IPS-18a (cell line): ENCODE data around the gene C6orf62.
A peak's percentile ranks its signal among the peaks of the same experiment; 100 is the strongest.
"Not testable (repeated sequence)": the region's sequence is repeated elsewhere in the genome, so short reads cannot be mapped to it uniquely, and the experiment has no call there.

Experiments used
- H3K27ac ChIP-seq: one replicate; pipeline ENCODE4 v1.5.1; 2013; ENCODE audit warnings: low read length
- H3K27me3 ChIP-seq: one replicate; pipeline ENCODE4 v1.6.1; 2013; ENCODE audit warnings: mild to moderate bottlenecking, low read length; ENCODE audit not compliant: control insufficient read depth, insufficient read depth
- H3K36me3 ChIP-seq: one replicate; pipeline ENCODE4 v1.6.1; 2013; ENCODE audit warnings: low read depth, low read length; ENCODE audit not compliant: control insufficient read depth
- H3K4me1 ChIP-seq: one replicate; pipeline ENCODE4 v1.6.1; 2013; ENCODE audit warnings: low read depth, low read length; ENCODE audit not compliant: control insufficient read depth
- H3K4me3 ChIP-seq: one replicate; pipeline ENCODE4 v1.5.1; 2013; ENCODE audit warnings: low read length
- H3K9ac ChIP-seq: one replicate; pipeline ENCODE4 v1.6.1; 2013; ENCODE audit warnings: mild to moderate bottlenecking, low read length, moderate library complexity
- H3K9me3 ChIP-seq: one replicate; pipeline ENCODE4 v1.6.1; 2013; ENCODE audit warnings: low read depth, low read length; ENCODE audit not compliant: control insufficient read depth

C6orf62 gene

DNA sequence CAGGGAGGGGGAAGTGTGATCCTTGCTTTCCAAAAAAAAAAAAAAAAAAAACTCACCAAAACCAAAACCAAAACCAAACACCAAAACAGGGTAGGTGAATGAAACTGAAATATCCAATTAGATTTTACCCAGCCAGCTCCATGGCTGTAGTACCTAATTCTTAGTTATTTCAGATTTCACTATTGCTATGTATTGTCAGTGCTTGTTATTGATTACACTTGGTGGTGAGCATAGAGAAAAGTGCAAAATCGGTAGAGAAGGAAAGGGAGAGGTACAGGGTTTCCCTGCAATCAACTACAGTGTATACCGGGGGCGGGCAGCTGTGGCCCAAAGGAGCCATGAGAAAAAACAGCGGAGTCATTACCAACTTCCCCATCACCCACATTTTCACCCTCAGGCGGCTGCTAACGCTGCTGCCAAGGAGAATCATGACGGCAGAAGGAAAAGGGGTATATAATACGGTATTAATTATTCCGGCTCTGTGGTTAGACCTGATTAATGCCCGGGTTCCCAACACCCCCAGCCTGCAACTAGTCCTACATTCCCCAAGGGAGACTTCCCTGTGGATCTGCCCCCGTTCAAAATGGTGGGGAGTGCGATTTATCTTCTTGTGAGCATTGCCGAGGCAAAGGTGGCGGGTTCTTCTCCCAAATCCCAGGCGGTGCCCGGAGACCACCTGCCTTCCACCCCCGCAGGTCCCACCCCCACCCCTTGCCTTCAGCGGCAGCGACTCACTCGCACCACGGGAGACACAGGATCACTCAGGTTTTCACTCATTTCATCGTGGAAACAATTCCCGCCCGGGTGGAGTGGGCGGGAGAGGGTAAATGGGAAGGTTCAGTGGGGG is at the start of gene C6orf62:
TSS of gene C6orf62 (minus strand) at position 30 of the 847 bp plus-strand sequence. CDS start 486 bp downstream, outside the sequence.
- Histone ChIP-seq H3K36me3 (peaks cover 33% of the 10 kb centered on the region), H3K4me3 (peak within 1 kb of the TSS; percentile 98), H3K9ac (peak within 1 kb of the TSS; percentile 99), H3K27ac (peak within 1 kb of the TSS; percentile 87), H3K9me3 (no peaks in the 10 kb centered on the region), H3K4me1 (peaks cover 15% of the 10 kb centered on the region), H3K27me3 (no peaks in the 10 kb centered on the region)

DNA sequence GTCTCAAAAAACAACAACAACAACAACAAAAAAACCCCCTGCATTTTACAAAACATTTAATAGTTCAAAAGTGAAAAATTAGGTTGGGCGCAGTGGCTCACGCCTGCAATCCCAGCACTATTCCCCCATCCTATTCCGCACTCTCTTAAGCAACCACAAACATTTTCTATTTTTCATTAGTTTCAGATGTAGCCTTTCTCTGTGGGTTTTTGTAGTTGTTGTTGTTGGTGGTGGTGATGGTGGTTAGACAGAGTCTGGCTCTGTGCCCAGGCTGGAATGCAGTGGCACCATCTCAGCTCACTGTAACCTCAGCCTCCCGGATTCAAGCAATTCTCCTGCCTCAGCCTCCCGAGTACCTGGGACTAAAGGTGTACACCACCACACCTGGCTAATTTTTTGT is 49.4 kb upstream of the C6orf62 start:
- H3K9ac ChIP-seq, result no peak overlapping the region
- H3K27ac ChIP-seq, result no peak overlapping the region
- H3K9me3 ChIP-seq, result no peaks in the 10 kb centered on the region
- no peaks in the 10 kb centered on the region for H3K4me1 ChIP-seq
- no peaks in the 10 kb centered on the region for H3K36me3 ChIP-seq
- no peak overlapping the region for H3K4me3 ChIP-seq
- no peaks in the 10 kb centered on the region for H3K27me3 ChIP-seq

DNA sequence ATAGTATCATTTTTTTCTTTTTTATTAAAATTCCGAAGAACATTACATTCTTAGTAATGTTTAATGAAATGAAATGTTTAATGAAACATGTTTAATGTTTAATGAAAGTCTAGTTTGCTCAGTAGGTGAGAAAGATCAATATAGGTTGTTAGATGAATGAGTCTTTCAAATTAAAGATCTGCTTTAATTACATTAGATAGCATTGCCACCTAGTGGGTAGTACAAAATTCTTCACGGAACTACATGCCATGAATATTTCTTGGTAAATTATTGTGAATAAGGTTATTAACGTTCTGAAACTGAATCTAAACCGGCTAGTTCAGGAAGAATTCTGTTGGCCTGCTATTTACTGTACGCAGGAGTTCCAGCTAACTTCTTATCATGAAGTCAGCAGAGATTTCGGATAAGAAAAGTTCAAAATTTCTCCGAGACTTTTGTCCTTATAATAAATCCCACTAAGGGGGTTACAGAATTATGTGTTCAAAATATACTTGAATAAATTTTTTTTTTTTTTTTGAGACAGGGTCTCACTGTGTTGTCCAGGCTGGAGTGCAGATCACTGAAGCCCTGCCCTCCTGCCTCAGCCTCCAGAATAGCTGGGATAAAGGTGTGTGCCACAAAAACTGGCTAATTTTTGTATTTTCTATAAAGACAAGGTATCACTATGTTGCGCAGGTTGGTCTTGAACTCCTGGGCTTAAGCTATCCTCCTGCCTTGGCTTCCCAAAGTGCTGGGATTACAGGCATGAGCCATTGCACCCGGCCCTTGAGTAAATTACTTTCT is 47.9 kb upstream of the C6orf62 start:
- Histone ChIP-seq H3K9me3 (no peaks in the 10 kb centered on the region), H3K4me1 (no peaks in the 10 kb centered on the region), H3K4me3 (no peak overlapping the region), H3K36me3 (no peaks in the 10 kb centered on the region), H3K27ac (no peak overlapping the region), H3K9ac (no peak overlapping the region), H3K27me3 (no peaks in the 10 kb centered on the region)

DNA sequence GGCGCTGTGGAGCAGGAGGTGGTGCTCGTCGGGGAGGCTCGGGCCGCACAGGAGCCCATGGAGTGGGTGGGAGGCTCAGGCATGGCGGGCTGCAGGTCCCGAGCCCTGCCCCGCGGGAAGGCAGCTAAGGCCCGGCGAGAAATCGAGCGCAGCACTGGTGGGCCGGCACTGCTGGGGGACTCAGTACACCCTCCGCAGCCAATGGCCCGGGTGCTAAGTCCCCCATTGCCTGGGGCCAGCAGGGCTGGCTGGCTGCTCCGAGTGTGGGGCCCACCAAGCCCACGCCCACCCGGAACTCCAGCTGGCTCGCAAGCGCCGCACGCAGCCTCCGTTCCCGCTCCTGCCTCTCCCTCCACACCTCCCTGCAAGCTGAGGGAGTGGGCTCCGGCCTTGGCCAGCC is 47.0 kb upstream of the C6orf62 start:
- not testable (repeated sequence) for H3K36me3 ChIP-seq, H3K27me3 ChIP-seq, H3K4me3 ChIP-seq, H3K9me3 ChIP-seq, H3K27ac ChIP-seq, H3K9ac ChIP-seq, H3K4me1 ChIP-seq

DNA sequence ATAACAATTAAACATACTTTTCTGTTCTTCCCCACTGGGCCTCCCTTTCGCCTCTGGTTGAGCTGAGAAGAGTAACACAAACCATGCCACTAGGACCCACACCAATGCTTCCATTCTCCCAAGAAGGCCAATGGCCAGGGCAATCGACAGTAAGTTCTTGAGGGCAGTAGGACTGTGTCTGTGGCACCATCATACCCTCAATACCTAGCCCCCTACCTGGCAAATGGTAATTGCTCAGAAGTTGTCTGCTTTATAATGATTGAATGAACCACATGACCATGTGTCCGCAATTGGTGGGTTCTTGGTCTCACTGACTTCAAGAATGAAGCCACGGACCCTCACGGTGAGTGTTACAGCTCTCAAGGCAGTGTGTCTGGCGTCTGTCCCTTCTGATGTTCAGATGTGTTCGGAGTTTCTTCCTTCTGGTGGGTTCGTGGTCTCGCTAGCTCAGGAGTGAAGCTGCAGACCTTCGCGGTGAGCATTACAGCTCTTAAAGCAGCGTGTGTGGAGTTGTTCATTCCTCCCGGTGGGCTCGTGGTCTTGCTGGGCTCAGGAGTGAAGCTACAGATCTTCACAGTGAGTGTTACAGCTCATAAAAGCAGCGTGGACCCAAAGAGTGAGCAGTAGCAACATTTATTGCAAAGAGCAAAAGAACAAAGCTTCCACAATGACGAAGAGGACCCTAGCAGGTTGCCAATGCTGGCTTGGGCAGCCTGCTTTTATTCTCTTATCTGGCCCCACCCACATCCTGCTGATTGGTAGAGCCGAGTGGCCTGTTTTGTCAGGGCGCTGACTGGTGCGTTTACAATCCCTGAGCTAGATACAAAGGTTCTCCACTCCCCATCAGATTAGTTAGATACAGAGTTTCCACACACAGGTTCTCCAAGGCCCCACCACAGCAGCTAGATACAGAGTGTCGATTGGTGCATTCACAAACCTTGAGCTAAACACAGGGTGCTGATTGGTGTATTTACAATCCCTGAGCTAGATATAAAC is 46.2 kb upstream of the C6orf62 start:
- not testable (repeated sequence) for H3K27ac ChIP-seq, H3K9ac ChIP-seq, H3K4me1 ChIP-seq, H3K4me3 ChIP-seq, H3K36me3 ChIP-seq, H3K27me3 ChIP-seq, H3K9me3 ChIP-seq

DNA sequence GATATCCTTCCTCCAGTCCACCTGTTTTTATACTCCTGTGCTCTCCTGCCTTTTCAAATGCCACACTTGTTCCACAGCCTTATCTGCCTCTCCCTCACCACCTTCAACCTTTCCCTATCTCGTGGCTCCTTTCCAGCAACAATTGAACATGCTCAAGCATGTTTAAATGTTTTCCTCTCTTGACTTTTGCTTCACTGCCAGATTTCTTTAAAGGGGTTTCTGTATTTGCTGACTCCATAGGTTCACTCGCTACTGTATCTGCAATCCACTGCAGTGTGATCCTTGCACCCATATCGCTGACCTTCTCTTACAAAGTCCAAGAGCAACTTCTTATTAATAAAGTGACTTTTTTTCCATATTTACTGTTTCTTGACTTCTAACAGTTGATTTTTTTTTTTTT is 44.6 kb upstream of the C6orf62 start:
- Histone ChIP-seq H3K9me3 (no peaks in the 10 kb centered on the region), H3K9ac (no peak overlapping the region)

DNA sequence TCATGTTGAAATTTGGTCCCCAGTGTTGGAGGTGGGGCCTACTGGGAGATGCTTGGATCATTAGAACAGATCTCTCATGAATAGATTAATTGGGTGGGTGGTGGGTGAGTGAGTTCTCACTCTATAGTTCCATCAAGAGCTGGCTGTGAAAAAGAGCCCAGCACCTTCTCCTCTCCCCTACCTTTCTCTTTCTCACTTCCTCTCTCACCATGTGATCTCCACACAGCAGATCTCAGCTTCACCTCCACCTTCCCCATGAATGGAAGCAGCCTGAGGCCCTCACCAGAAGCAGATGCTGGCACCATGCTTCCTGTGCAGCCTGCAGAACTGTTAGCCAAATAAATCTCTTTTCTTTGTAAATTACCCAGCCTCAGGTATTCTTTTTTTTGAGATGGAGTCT is 42.9 kb upstream of the C6orf62 start:
- Histone ChIP-seq H3K4me3 (no peak overlapping the region), H3K9me3 (no peaks in the 10 kb centered on the region), H3K4me1 (no peaks in the 10 kb centered on the region), H3K27me3 (no peaks in the 10 kb centered on the region), H3K27ac (no peak overlapping the region), H3K36me3 (no peaks in the 10 kb centered on the region), H3K9ac (no peak overlapping the region)

More for the DNA sequence above, 44.6 kb upstream of the C6orf62 start:
- Histone ChIP-seq H3K4me3 (no peak overlapping the region), H3K36me3 (no peaks in the 10 kb centered on the region), H3K27me3 (no peaks in the 10 kb centered on the region), H3K27ac (no peak overlapping the region), H3K4me1 (no peaks in the 10 kb centered on the region)

DNA sequence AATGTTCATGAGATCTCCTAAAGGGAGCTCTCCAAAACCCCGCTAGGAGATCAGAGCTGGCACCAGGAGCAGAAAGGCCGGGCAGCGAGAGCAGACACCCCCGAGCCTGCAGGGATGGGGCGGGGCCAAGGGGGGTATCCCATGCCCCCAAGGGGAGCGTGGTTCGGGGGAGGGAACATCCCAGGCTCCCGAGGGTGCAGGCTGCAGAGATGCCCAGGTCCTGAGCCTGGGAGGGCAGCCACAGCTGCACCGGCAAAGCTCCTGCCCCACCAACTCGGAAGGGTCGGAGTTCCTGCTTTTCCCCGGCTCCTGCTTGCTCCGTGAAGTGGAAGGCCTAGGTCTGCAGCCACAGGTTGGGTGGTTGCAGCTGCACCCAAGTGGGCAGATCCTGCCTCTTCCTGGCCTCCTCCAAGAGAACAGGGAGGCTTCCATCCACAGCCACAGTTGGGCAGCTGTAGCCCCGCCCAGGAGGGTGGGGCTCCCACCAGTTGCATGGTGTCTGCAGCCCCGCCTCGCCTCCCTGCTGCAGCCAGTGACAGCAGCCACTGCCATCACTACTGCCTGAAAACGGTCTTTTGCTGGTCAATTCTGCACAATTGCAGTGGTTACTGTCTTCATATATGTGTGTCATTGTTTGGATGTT is 42.4 kb upstream of the C6orf62 start:
- Histone ChIP-seq H3K36me3 (no peaks in the 10 kb centered on the region), H3K27ac (no peak overlapping the region), H3K27me3 (no peaks in the 10 kb centered on the region), H3K9me3 (no peaks in the 10 kb centered on the region), H3K9ac (no peak overlapping the region), H3K4me1 (no peaks in the 10 kb centered on the region), H3K4me3 (no peak overlapping the region)

DNA sequence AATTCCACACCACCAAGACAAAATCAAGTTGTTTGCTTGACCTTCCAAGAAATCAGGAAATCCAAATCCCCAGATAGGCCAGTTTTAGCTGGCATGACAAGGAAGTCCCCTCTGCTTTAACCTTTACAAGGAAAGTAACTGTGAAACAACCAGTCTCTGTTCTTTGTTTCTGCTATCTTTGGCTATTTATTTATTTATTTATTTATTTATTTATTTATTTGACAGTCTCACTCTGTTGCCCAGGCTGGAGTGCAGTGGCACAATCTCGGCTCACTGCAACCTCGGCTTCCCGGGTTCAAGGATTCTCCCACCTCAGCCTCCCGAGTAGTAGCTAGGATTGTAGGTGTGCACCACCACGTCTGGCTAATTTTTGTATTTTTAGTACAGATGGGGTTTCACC is 41.3 kb upstream of the C6orf62 start:
- no peaks in the 10 kb centered on the region for H3K36me3 ChIP-seq
- H3K27me3 ChIP-seq, result no peaks in the 10 kb centered on the region
- no peaks in the 10 kb centered on the region for H3K4me1 ChIP-seq
- no peaks in the 10 kb centered on the region for H3K9me3 ChIP-seq
- no peak overlapping the region for H3K9ac ChIP-seq
- H3K27ac ChIP-seq, result no peak overlapping the region
- no peak overlapping the region for H3K4me3 ChIP-seq

DNA sequence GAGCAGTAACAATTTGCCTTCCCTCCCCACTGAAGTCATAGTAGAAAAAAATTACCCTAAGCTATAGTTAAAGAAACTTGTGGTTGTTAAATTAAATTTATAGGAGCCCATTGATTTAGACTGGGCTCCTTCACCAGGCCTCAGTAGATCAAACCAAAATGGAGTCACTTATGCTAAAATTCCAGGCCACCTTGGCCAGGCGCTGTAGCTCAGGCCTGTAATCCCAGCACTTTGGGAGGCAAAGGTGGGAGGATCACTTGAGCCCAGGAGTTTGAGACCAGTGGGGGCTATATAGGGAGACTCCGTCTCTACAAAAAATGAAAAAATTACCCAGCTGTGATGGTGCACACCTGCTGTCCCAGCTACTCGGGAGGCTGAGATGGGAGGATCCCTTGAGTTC is 40.8 kb upstream of the C6orf62 start:
- Histone ChIP-seq H3K27me3 (no peaks in the 10 kb centered on the region), H3K36me3 (no peaks in the 10 kb centered on the region), H3K9me3 (no peaks in the 10 kb centered on the region), H3K4me3 (no peak overlapping the region), H3K27ac (no peak overlapping the region), H3K9ac (no peak overlapping the region), H3K4me1 (no peaks in the 10 kb centered on the region)

DNA sequence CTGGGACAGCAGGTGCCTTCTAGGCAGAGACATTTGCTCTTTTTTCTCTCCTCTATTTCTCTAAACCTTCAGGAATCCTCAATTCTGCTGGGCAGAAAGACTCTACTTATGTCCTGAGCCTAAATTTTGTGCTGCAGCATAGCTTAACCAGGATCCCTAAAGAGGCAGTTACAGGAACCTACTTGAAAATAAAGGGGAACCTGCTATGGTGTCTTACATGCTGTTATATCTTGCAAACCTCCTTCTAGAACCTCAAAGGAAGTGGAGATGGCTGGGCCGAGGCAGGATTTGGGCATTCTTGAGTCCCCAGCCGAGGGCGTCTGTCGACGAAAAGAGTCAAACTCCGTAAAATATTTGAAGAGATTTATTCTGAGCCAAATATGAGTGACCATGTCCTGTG is 38.7 kb upstream of the C6orf62 start:
- H3K9me3 ChIP-seq, result no peaks in the 10 kb centered on the region
- H3K4me3 ChIP-seq, result no peak overlapping the region
- H3K27ac ChIP-seq, result no peak overlapping the region
- no peaks in the 10 kb centered on the region for H3K27me3 ChIP-seq
- H3K4me1 ChIP-seq, result no peaks in the 10 kb centered on the region
- H3K9ac ChIP-seq, result no peak overlapping the region
- no peaks in the 10 kb centered on the region for H3K36me3 ChIP-seq
